ENCODE data around the gene COCH.
"Not testable (repeated sequence)": the region's sequence is repeated elsewhere in the genome, so short reads cannot be mapped to it uniquely, and the experiment has no call there.

COCH gene

GRCh38 chr14:30921788-30922187, 47.4 kb downstream of the COCH start:
- H3K4me3 ChIP-seq (ENCODE audit: low read length): no peak overlapping the region
- H3K27me3 ChIP-seq (ENCODE audit: control insufficient read depth, low read length): no peaks in the 10 kb centered on the region
- H3K4me2 ChIP-seq (ENCODE audit: low read length): no peak overlapping the region
- no peaks in the 10 kb centered on the region for H3K79me2 ChIP-seq (ENCODE audit: control insufficient read depth, low read length)
- no peak overlapping the region for H3K27ac ChIP-seq (ENCODE audit: low read depth, low read length)
- H3F3A ChIP-seq (ENCODE audit: control insufficient read depth, insufficient read depth): peaks cover 3% of the 10 kb centered on the region
- peaks cover 25% of the 10 kb centered on the region for H3K36me3 ChIP-seq (ENCODE audit: control insufficient read depth, low read length)
- no peaks in the 10 kb centered on the region for H3K9me3 ChIP-seq (ENCODE audit: control insufficient read depth, insufficient read depth, low read length)
- no peaks in the 10 kb centered on the region for H3K9me2 ChIP-seq (replicated peaks; ENCODE audit: control insufficient read depth, low read length)
- TF ChIP-seq EZH2phosphoT487 (IDR thresholded peaks at IDR 0.05; ENCODE audit: borderline replicate concordance, low read length) (no peak), CTCF (IDR thresholded peaks at IDR 0.05; ENCODE audit: low read depth, low read length, poor library complexity, severe bottlenecking) (no peak)
- H3K4me1 ChIP-seq (ENCODE audit: control insufficient read depth, low read length): peaks cover 22% of the 10 kb centered on the region
- no peaks in the 10 kb centered on the region for H4K20me1 ChIP-seq (ENCODE audit: control insufficient read depth, insufficient read depth, low read depth, low read length)

GRCh38 chr14:30925254-30925653, 50.9 kb downstream of the COCH start:
- no peak for TF ChIP-seq EZH2phosphoT487 (IDR thresholded peaks at IDR 0.05; ENCODE audit: borderline replicate concordance, low read length)
- TF ChIP-seq CTCF (IDR thresholded peaks at IDR 0.05; ENCODE audit: low read depth, low read length, poor library complexity, severe bottlenecking): no peak
- H3F3A ChIP-seq (ENCODE audit: control insufficient read depth, insufficient read depth): peaks cover 3% of the 10 kb centered on the region; the same call in 1 of the 2 replicates
- no peak overlapping the region for H3K4me3 ChIP-seq (ENCODE audit: low read length)
- peaks cover 21% of the 10 kb centered on the region for H3K4me1 ChIP-seq (ENCODE audit: control insufficient read depth, low read length)
- H4K20me1 ChIP-seq (ENCODE audit: control insufficient read depth, insufficient read depth, low read depth, low read length): no peaks in the 10 kb centered on the region
- peaks cover 19% of the 10 kb centered on the region for H3K36me3 ChIP-seq (ENCODE audit: control insufficient read depth, low read length)
- no peaks in the 10 kb centered on the region for H3K9me2 ChIP-seq (replicated peaks; ENCODE audit: control insufficient read depth, low read length)
- no peaks in the 10 kb centered on the region for H3K27me3 ChIP-seq (ENCODE audit: control insufficient read depth, low read length)
- no peaks in the 10 kb centered on the region for H3K9me3 ChIP-seq (ENCODE audit: control insufficient read depth, insufficient read depth, low read length)
- H3K79me2 ChIP-seq (ENCODE audit: control insufficient read depth, low read length): no peaks in the 10 kb centered on the region
- no peak overlapping the region for H3K27ac ChIP-seq (ENCODE audit: low read depth, low read length)
- H3K4me2 ChIP-seq (ENCODE audit: low read length): no peak overlapping the region

- H3K4me3 ChIP-seq (ENCODE audit: low read length): no peak overlapping the region
- H3K4me1 ChIP-seq (ENCODE audit: control insufficient read depth, low read length): no peaks in the 10 kb centered on the region
- no peaks in the 10 kb centered on the region for H3K27me3 ChIP-seq (ENCODE audit: control insufficient read depth, low read length)
- no peak overlapping the region for H3K4me2 ChIP-seq (ENCODE audit: low read length)
- H3K9me2 ChIP-seq (replicated peaks; ENCODE audit: control insufficient read depth, low read length): no peaks in the 10 kb centered on the region
- no peaks in the 10 kb centered on the region for H3K9me3 ChIP-seq (ENCODE audit: control insufficient read depth, insufficient read depth, low read length)
- no peaks in the 10 kb centered on the region for H3F3A ChIP-seq (ENCODE audit: control insufficient read depth, insufficient read depth)
- peaks cover 24% of the 10 kb centered on the region for H3K36me3 ChIP-seq (ENCODE audit: control insufficient read depth, low read length)
- no peak overlapping the region for H3K27ac ChIP-seq (ENCODE audit: low read depth, low read length)
- no peaks in the 10 kb centered on the region for H4K20me1 ChIP-seq (ENCODE audit: control insufficient read depth, insufficient read depth, low read depth, low read length)
- H3K79me2 ChIP-seq (ENCODE audit: control insufficient read depth, low read length): no peaks in the 10 kb centered on the region
- no peak for TF ChIP-seq EZH2phosphoT487 (IDR thresholded peaks at IDR 0.05; ENCODE audit: borderline replicate concordance, low read length)
- TF ChIP-seq CTCF (IDR thresholded peaks at IDR 0.05; ENCODE audit: low read depth, low read length, poor library complexity, severe bottlenecking): no peak
Measured at GRCh38 chr14:30928462-30928861, 54.1 kb downstream of the COCH start.

- H4K20me1 ChIP-seq (ENCODE audit: control insufficient read depth, insufficient read depth, low read depth, low read length); H3F3A ChIP-seq (ENCODE audit: control insufficient read depth, insufficient read depth); H3K9me3 ChIP-seq (ENCODE audit: control insufficient read depth, insufficient read depth, low read length); H3K4me3 ChIP-seq (ENCODE audit: low read length); H3K4me1 ChIP-seq (ENCODE audit: control insufficient read depth, low read length); H3K4me2 ChIP-seq (ENCODE audit: low read length); H3K79me2 ChIP-seq (ENCODE audit: control insufficient read depth, low read length); H3K9me2 ChIP-seq (replicated peaks; ENCODE audit: control insufficient read depth, low read length); H3K27ac ChIP-seq (ENCODE audit: low read depth, low read length); H3K27me3 ChIP-seq (ENCODE audit: control insufficient read depth, low read length): not testable (repeated sequence)
- peaks cover 52% of the 10 kb centered on the region for H3K36me3 ChIP-seq (ENCODE audit: control insufficient read depth, low read length)
Measured at GRCh38 chr14:30933937-30934336, 59.6 kb downstream of the COCH start.

Measured in DOHH2 (cell line).